HepG2 (cell line): ENCODE measurements around the gene TUFM. TPM values are rescaled to one million over a fixed set of nuclear protein-coding genes. Genes with fewer than 3 reads are reported as not detected.

Source experiments
- ATAC-seq: fragments of 200-7000 bp; cut with Tn5 transposase; 3 replicates; pipeline ENCODE4 v1.9.1; 2020; ENCODE audit warnings: mild to moderate bottlenecking, moderate library complexity
- BruUV-seq: library from RNA; stranded (reverse); fragments of 400-500 nt; replicated peaks from 2 replicates; lab custom pipeline; 2021; lab: Mats Ljungman, UMichigan
- CTCF ChIA-PET: fragments of 300-600 bp; formaldehyde crosslinking; extraction: SDS; loops from one replicate; lab custom pipeline; 2021; ENCODE audit warnings: low total read pairs, inconsistent platforms, low intra/inter-chr PET ratio; lab: Yijun Ruan, JAX
- POLR2A ChIA-PET: fragments of 350-600 bp; sonication (Branson Sonifier 250); formaldehyde crosslinking; loops from one replicate; lab custom pipeline; 2020; ENCODE audit warnings: antibody characterized with exemption, inconsistent platforms; lab: Yijun Ruan, JAX
- DNase-seq: peaks from one replicate; pipeline ENCODE4 v3.0.0-alpha.2; 2015; ENCODE audit warnings: low spot score
- FAIRE-seq: peaks from 3 replicates; lab custom pipeline; 2011; peaks lifted over from hg19 to GRCh38; lab: Jason Lieb, UNC
- H2AFZ ChIP-seq: one replicate; pipeline ENCODE4 v1.6.1; 2011; ENCODE audit warnings: low read length, inconsistent platforms
- H3K27ac ChIP-seq: fragments of 300-600 bp; 3 replicates; pipeline ENCODE4 v1.8.0; 2011; ENCODE audit warnings: mixed run types, mild to moderate bottlenecking, mixed read lengths, low read length, inconsistent platforms; ENCODE audit not compliant: insufficient read depth; ENCODE audit errors: extremely low read length
- H3K27me3 ChIP-seq, 2 experiments: fragments of 200-600 bp in 1 of 2; 2 replicates in 1 of 2; 3 replicates in 1 of 2; pipeline versions ENCODE4 v1.6.0 to v1.8.0; 2011; ENCODE audit warnings: low read length in 2 of 2, mild to moderate bottlenecking in 2 of 2, moderate library complexity in 2 of 2, inconsistent platforms in 1 of 2; ENCODE audit not compliant: insufficient read depth in 2 of 2, control insufficient read depth in 1 of 2
- H3K36me3 ChIP-seq, 2 experiments: fragments of 200-600 bp in 1 of 2; replicated peaks in 1 of 2; 2 replicates in 1 of 2; 3 replicates in 1 of 2; pipeline versions ENCODE4 v1.5.1 to v1.8.0; 2011; ENCODE audit warnings: low read length in 2 of 2, inconsistent platforms in 1 of 2; ENCODE audit not compliant: insufficient read depth in 2 of 2, control insufficient read depth in 1 of 2
- H3K4me1 ChIP-seq: 2 replicates; pipeline ENCODE4 v1.5.1; 2012; ENCODE audit warnings: low read length, inconsistent platforms; ENCODE audit not compliant: insufficient read depth
- H3K4me2 ChIP-seq: 2 replicates; pipeline ENCODE4 v1.6.0; 2011; ENCODE audit warnings: low read depth, low read length, inconsistent platforms
- H3K4me3 ChIP-seq, 3 experiments: fragments of 200-600 bp in 1 of 3; sonication (generic), shearing (Covaris generic) in 1 of 3; replicated peaks in 1 of 3; 2 replicates each; pipeline ENCODE4 v1.5.1; 2011 to 2016; ENCODE audit warnings: low read length in 3 of 3, inconsistent platforms in 2 of 3, low read depth in 2 of 3, mild to moderate bottlenecking in 2 of 3, control low read depth in 1 of 3, mixed read lengths in 1 of 3; ENCODE audit not compliant: insufficient read depth in 1 of 3
- H3K79me2 ChIP-seq: one replicate; pipeline ENCODE4 v1.6.1; 2011; ENCODE audit warnings: low read length, inconsistent platforms; ENCODE audit not compliant: insufficient read depth
- H3K9ac ChIP-seq: 2 replicates; pipeline ENCODE4 v1.6.0; 2011; ENCODE audit warnings: mild to moderate bottlenecking, low read depth, low read length, inconsistent platforms; ENCODE audit not compliant: insufficient read depth
- H3K9me3 ChIP-seq: 2 replicates; pipeline ENCODE4 v1.5.1; 2012; ENCODE audit warnings: mild to moderate bottlenecking, low read length
- H4K20me1 ChIP-seq: 2 replicates; pipeline ENCODE4 v1.6.0; 2011; ENCODE audit warnings: inconsistent platforms, mild to moderate bottlenecking, low read length, moderate library complexity; ENCODE audit not compliant: insufficient read depth
- CTCF ChIP-seq: sonication (generic); formaldehyde crosslinking; IDR thresholded peaks from 2 replicates; pipeline ENCODE4 v1.5.0; 2020; ENCODE audit warnings: mild to moderate bottlenecking, missing genetic modification reagents, moderate library complexity
- EED ChIP-seq: sonication (generic); formaldehyde crosslinking; IDR thresholded peaks from 2 replicates; pipeline ENCODE4 v1.5.0; 2020; ENCODE audit warnings: mild to moderate bottlenecking, missing genetic modification reagents
- HMGXB4 ChIP-seq, 2 experiments: sonication (generic) in 1 of 2; formaldehyde crosslinking in 1 of 2; IDR thresholded peaks; 2 replicates each; pipeline versions ENCODE4 v1.4.0 to v1.6.1; 2018 to 2020; ENCODE audit warnings: missing genetic modification reagents in 2 of 2, borderline replicate concordance in 1 of 2, low read depth in 1 of 2, mild to moderate bottlenecking in 1 of 2, missing biosample characterization in 1 of 2
- HOXA3 ChIP-seq: sonication (generic); formaldehyde crosslinking; IDR thresholded peaks from 2 replicates; pipeline ENCODE4 v1.5.0; 2020; ENCODE audit warnings: missing genetic modification reagents
- KDM1A ChIP-seq: IDR thresholded peaks from 2 replicates; pipeline ENCODE4 v1.6.1; 2016; ENCODE audit warnings: missing compliant biosample characterization
- KDM2A ChIP-seq: sonication (generic); formaldehyde crosslinking; IDR thresholded peaks from 2 replicates; pipeline ENCODE4 v1.4.0; 2020; ENCODE audit warnings: low read depth, missing genetic modification reagents, borderline replicate concordance
- NFKB2 ChIP-seq: sonication (generic); formaldehyde crosslinking; IDR thresholded peaks from 2 replicates; pipeline ENCODE4 v1.4.0; 2020; ENCODE audit warnings: missing genetic modification reagents, borderline replicate concordance
- RAD21 ChIP-seq: fragments of 450-650 bp; formaldehyde crosslinking; IDR thresholded peaks from 2 replicates; pipeline ENCODE4 v1.5.0; 2020; ENCODE audit warnings: mild to moderate bottlenecking
- RXRA ChIP-seq: sonication (generic); formaldehyde crosslinking; IDR thresholded peaks from 2 replicates; pipeline ENCODE4 v1.5.1; 2020; ENCODE audit warnings: missing genetic modification reagents
- SOX6 ChIP-seq, 2 experiments: fragments of 450-650 bp in 1 of 2; sonication (generic) in 1 of 2; formaldehyde crosslinking in 1 of 2; IDR thresholded peaks; 2 replicates each; pipeline versions ENCODE4 v1.4.0 to v1.6.1; 2017 to 2020; ENCODE audit warnings: antibody characterized with exemption in 1 of 2, mild to moderate bottlenecking in 1 of 2, missing genetic modification reagents in 1 of 2
- STAG1 ChIP-seq: sonication (generic); formaldehyde crosslinking; IDR thresholded peaks from 2 replicates; pipeline ENCODE4 v1.4.0; 2020; ENCODE audit warnings: missing genetic modification reagents
- TAF1 ChIP-seq: sonication (generic); formaldehyde crosslinking; IDR thresholded peaks from 2 replicates; pipeline ENCODE4 v1.4.0; 2020; ENCODE audit warnings: missing genetic modification reagents
- ZBTB7B ChIP-seq: sonication (generic); formaldehyde crosslinking; IDR thresholded peaks from 2 replicates; pipeline ENCODE4 v1.4.0; 2020; ENCODE audit warnings: missing genetic modification reagents
- ZNF563 ChIP-seq: sonication (generic); formaldehyde crosslinking; IDR thresholded peaks from 2 replicates; pipeline ENCODE4 v1.8.0; 2022; ENCODE audit warnings: mild to moderate bottlenecking, moderate library complexity, missing genetic modification reagents
- ZNF574 ChIP-seq: sonication (generic); formaldehyde crosslinking; IDR thresholded peaks from 2 replicates; pipeline ENCODE4 v1.4.0; 2020; ENCODE audit warnings: missing genetic modification reagents
- ZNF740 ChIP-seq: sonication (generic); formaldehyde crosslinking; IDR thresholded peaks from 2 replicates; pipeline ENCODE4 v1.4.0; 2020; ENCODE audit warnings: missing genetic modification reagents
- ZSCAN20 ChIP-seq: sonication (generic); formaldehyde crosslinking; IDR thresholded peaks from 2 replicates; pipeline ENCODE4 v1.4.0; 2020; ENCODE audit warnings: missing genetic modification reagents, mild to moderate bottlenecking, borderline replicate concordance
- WGBS: methylation state at CpG from one replicate; pipeline ENCODE4 v1.1.6; 2017; ENCODE audit warnings: low lambda C conversion rate; 5-methylcytosine and 5-hydroxymethylcytosine counted together
- in situ Hi-C: cut with HindIII; loops from 2 replicates; pipeline ENCODE4 v1.10.0; 2017; ENCODE audit warnings: low pct_unique_long_range_greater_than_20kb; ENCODE audit not compliant: extremely low pct_ligation_motif_present
- intact Hi-C: fragments of 100-400 bp; cut with micrococcal nuclease; formaldehyde crosslinking; loops from one replicate; pipeline ENCODE4 v1.10.0; 2022; ENCODE audit not compliant: unreplicated experiment
- polyA plus RNA-seq, 8 experiments: library from polyadenylated mRNA; depleted of rRNA in 3 of 8; stranded (reverse) in 7 of 8; unstranded in 1 of 8; fragments of >200 nt; fragmentation: Illumina TruSeq in 4 of 8; extraction: Trizol in 4 of 8; gene quantifications; 2 replicates each; pipeline versions ENCODE4 v1.2.1 to v1.2.3, GENCODE V29; 2011 to 2016; ENCODE audit warnings: low read depth in 4 of 8, missing spikeins in 1 of 8, mixed read lengths in 1 of 8; ENCODE audit not compliant: insufficient read depth in 1 of 8
- total RNA-seq, 5 experiments: library from RNA; depleted of rRNA; stranded (reverse); fragments of >200 nt; fragmentation: Illumina TruSeq; extraction: Trizol; gene quantifications; 2 replicates each; pipeline ENCODE4 v1.2.3, GENCODE V29; 2016; ENCODE audit warnings: low read depth in 1 of 5

TUFM gene
- total and polyA plus RNA-seq, 2 of the 13 experiments (the other 11 are each of a cell fraction or from before 2014, with no cell fraction given): 206 to 298 TPM

- no peaks in the 10 kb centered on the region for H3K27me3 ChIP-seq
- no peak overlapping the region for H3K9ac ChIP-seq
- FAIRE-seq (no peak), DNase-seq (no peak), ATAC-seq (peak; percentile 73)
- no peaks in the 10 kb centered on the region for H3K9me3 ChIP-seq
- in situ Hi-C loops: no loop called here
- intact Hi-C loops: no loop called here
- no peak overlapping the region for H3K27ac ChIP-seq
- no peak overlapping the region for H3K4me2 ChIP-seq
- TSS peak; percentile 36 for BruUV-seq
- no peak overlapping the region for H3K4me3 ChIP-seq
- H3K4me1 ChIP-seq: no peaks in the 10 kb centered on the region
- ChIA-PET CTCF (interaction anchor here (0.6 to 2.9 kb wide), 2 partner anchors 49 to 72 kb away, joined by 3 to 32 read pairs; no protein-coding TSS in a partner anchor), POLR2A (interaction anchor here (1.0 to 3.2 kb wide), 4 partner anchors 8 to 73 kb away, joined by 3 to 15 read pairs (median 4); no protein-coding TSS in a partner anchor)
- no peaks in the 10 kb centered on the region for H4K20me1 ChIP-seq
- no peaks in the 10 kb centered on the region for H3K79me2 ChIP-seq
- no peak overlapping the region for H2AFZ ChIP-seq
- 94% methylated on average over 17 of the region's 18 CpGs for WGBS
- peaks cover 42 to 58% of the 10 kb centered on the region in 2 experiments for H3K36me3 ChIP-seq
- TF ChIP-seq SOX6 (IDR thresholded peaks at IDR 0.05) (no peak), SOX6 (CRISPR knock-in tag; IDR thresholded peaks at IDR 0.05) (0 out of 2 replicates have a peak, but pooled peaks have one; percentile 18), KDM1A (CRISPR knock-in tag) (no peak), ZNF563 (CRISPR knock-in tag) (0 out of 2 replicates have a peak, but pooled peaks have one; percentile 52), ZSCAN20 (CRISPR knock-in tag) (no peak), RAD21 (CRISPR knock-in tag) (peak; percentile 85), KDM2A (CRISPR knock-in tag) (0 out of 2 replicates have a peak, but pooled peaks have one; percentile 31), EED (CRISPR knock-in tag) (peak; percentile 73; the same call in 1 of the 2 replicates), STAG1 (CRISPR knock-in tag) (peak; percentile 66), RXRA (CRISPR knock-in tag) (no peak), HOXA3 (CRISPR knock-in tag) (peak; percentile 19; the same call in 1 of the 2 replicates), TAF1 (CRISPR knock-in tag) (0 out of 2 replicates have a peak, but pooled peaks have one; percentile 15), ZNF740 (CRISPR knock-in tag) (peak; percentile 93), ZBTB7B (CRISPR knock-in tag) (peak; percentile 70; the same call in 1 of the 2 replicates), ZNF574 (CRISPR knock-in tag) (peak; percentile 57; the same call in 1 of the 2 replicates), HMGXB4 (CRISPR knock-in tag; IDR thresholded peaks at IDR 0.05; ENCODE audit: borderline replicate concordance in 1 of 2, low read depth in 1 of 2) (peak in 1 of 2 experiments; percentile 37; a peak in 1 of 4 replicates), NFKB2 (CRISPR knock-in tag) (no peak; the same call in 1 of the 2 replicates), CTCF (peak; percentile 85)
These were observed 27.5 kb upstream of the TUFM start for GRCh38 chr16:28873543-28874201.
